MCF 10A (cell line): ENCODE data around the gene OR1L6. TPM values are rescaled to one million over a fixed set of nuclear protein-coding genes. Genes with fewer than 3 reads are reported as not detected.

ENCODE experiments used
- BruUV-seq: library from RNA; stranded (reverse); fragments of 400-500 nt; replicated peaks from 2 replicates; lab custom pipeline; 2021; lab: Mats Ljungman, UMichigan
- CTCF ChIA-PET: fragments of 300-600 bp; sonication (Branson Sonifier 250); formaldehyde crosslinking; extraction: SDS; loops from one replicate; lab custom pipeline; 2021; ENCODE audit warnings: antibody characterized with exemption, inconsistent platforms; lab: Yijun Ruan, JAX
- POLR2A ChIA-PET: fragments of 300-600, 350-650 bp; sonication (Branson Sonifier 250); formaldehyde crosslinking; extraction: SDS; loops from one replicate; lab custom pipeline; 2020; ENCODE audit warnings: antibody characterized with exemption, inconsistent platforms; lab: Yijun Ruan, JAX
- DNase-seq: peaks from one replicate; pipeline ENCODE4 v3.0.0-alpha.2; 2018; ENCODE audit not compliant: unreplicated experiment
- H3K27ac Mint-ChIP-seq: one replicate; pipeline ENCODE4 v1.8.0; 2022; ENCODE audit warnings: mild to moderate bottlenecking, low read depth, mixed read lengths; ENCODE audit not compliant: unreplicated experiment
- H3K27me3 Mint-ChIP-seq: one replicate; pipeline ENCODE4 v1.8.0; 2022; ENCODE audit warnings: mixed read lengths; ENCODE audit not compliant: insufficient read depth, unreplicated experiment
- H3K36me3 Mint-ChIP-seq: one replicate; pipeline ENCODE4 v1.8.0; 2022; ENCODE audit warnings: mild to moderate bottlenecking, moderate library complexity, mixed read lengths; ENCODE audit not compliant: insufficient read depth, unreplicated experiment
- H3K4me1 Mint-ChIP-seq: one replicate; pipeline ENCODE4 v1.8.0; 2022; ENCODE audit warnings: mixed read lengths; ENCODE audit not compliant: insufficient read depth, unreplicated experiment
- H3K4me3 Mint-ChIP-seq: one replicate; pipeline ENCODE4 v1.8.0; 2022; ENCODE audit warnings: mild to moderate bottlenecking, moderate library complexity, mixed read lengths; ENCODE audit not compliant: unreplicated experiment
- H3K9me3 Mint-ChIP-seq: one replicate; pipeline ENCODE4 v1.8.0; 2022; ENCODE audit warnings: mixed read lengths; ENCODE audit not compliant: unreplicated experiment
- intact Hi-C: fragments of 100-400 bp; cut with micrococcal nuclease; formaldehyde crosslinking; loops from 2 replicates; pipeline ENCODE4 v1.14.1; 2022
- total RNA-seq: library from RNA; stranded (reverse); gene quantifications from 2 replicates; pipeline ENCODE4 v1.2.3, GENCODE V29; 2022
- TF ChIP-seq, protein P1 (sequence below): fragments of 200-600 bp; IDR thresholded peaks from one replicate; pipeline ENCODE4 v1.8.0; 2022; ENCODE audit warnings: antibody characterized with exemption, mild to moderate bottlenecking; ENCODE audit not compliant: unreplicated experiment

OR1L6 gene
- total RNA-seq, 1 experiment from 2014 or later: not detected

DNA sequence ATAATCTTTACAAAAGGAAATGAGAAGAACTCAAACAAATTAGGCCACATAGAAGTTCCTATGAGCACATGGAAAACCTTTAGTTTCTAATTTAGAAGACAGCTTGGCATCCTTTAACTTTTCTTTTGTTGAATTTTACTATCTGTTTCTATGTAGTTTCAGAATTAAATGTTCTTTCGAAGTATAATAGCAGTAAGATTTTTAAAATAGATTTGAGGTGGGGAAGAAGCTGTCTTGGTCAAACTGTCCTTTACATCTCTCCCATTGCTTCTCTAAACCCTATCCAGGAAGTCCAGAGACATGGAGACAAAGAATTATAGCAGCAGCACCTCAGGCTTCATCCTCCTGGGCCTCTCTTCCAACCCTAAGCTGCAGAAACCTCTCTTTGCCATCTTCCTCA, 18.4 kb upstream of the OR1L6 start, which contains the start of gene OR1L4:
OR1L4 (plus strand) TSS at position 301 of the 400 bp plus-strand sequence; CDS start at position 301, 0 bp downstream.
- H3K27ac Mint-ChIP-seq: no peak within 1 kb of the TSS
- no peaks in the 10 kb centered on the region for H3K36me3 Mint-ChIP-seq
- TF ChIP-seq, protein P1, sequence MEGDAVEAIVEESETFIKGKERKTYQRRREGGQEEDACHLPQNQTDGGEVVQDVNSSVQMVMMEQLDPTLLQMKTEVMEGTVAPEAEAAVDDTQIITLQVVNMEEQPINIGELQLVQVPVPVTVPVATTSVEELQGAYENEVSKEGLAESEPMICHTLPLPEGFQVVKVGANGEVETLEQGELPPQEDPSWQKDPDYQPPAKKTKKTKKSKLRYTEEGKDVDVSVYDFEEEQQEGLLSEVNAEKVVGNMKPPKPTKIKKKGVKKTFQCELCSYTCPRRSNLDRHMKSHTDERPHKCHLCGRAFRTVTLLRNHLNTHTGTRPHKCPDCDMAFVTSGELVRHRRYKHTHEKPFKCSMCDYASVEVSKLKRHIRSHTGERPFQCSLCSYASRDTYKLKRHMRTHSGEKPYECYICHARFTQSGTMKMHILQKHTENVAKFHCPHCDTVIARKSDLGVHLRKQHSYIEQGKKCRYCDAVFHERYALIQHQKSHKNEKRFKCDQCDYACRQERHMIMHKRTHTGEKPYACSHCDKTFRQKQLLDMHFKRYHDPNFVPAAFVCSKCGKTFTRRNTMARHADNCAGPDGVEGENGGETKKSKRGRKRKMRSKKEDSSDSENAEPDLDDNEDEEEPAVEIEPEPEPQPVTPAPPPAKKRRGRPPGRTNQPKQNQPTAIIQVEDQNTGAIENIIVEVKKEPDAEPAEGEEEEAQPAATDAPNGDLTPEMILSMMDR: no peak
- no peak for DNase-seq
- no peak within 1 kb of the TSS for H3K4me3 Mint-ChIP-seq
- no peaks in the 10 kb centered on the region for H3K4me1 Mint-ChIP-seq
- ChIA-PET CTCF (interaction anchor here (0.6 kb wide), 1 partner anchor 1185 kb away, joined by 4 read pairs; no protein-coding TSS in a partner anchor), POLR2A (no interaction called here)
- BruUV-seq: no TSS peak
- no peaks in the 10 kb centered on the region for H3K27me3 Mint-ChIP-seq
- no peaks in the 10 kb centered on the region for H3K9me3 Mint-ChIP-seq
- intact Hi-C loops: no loop called here

DNA sequence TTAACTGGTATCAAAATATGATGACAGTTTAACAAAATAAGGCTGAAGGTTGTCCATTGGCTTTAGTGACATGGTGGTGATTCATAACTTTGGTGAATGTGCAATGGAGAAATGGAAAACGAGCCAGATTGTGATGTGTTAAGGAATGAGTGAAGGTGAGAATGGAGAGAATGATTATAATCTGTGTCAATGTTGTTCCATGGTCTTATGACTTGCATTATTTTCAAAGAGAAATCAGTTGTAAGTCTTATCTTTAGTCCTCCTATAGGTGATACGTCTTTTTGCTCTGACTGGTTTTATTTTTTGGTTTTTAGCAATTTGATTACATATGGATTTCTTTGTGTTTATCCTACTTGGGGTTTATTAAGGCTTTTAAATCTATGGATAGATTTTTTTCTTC, 12.7 kb downstream of the OR1L6 start:
- Mint-ChIP-seq H3K4me1 (no peaks in the 10 kb centered on the region), H3K9me3 (peaks cover 14% of the 10 kb centered on the region), H3K4me3 (no peak overlapping the region), H3K36me3 (no peaks in the 10 kb centered on the region), H3K27me3 (peaks cover 2% of the 10 kb centered on the region), H3K27ac (no peak overlapping the region)
- DNase-seq: no peak
- intact Hi-C loops: no loop called here
- BruUV-seq: no TSS peak
- POLR2A ChIA-PET: no interaction called here
- TF ChIP-seq, protein P1: no peak
- CTCF ChIA-PET: no interaction called here

DNA sequence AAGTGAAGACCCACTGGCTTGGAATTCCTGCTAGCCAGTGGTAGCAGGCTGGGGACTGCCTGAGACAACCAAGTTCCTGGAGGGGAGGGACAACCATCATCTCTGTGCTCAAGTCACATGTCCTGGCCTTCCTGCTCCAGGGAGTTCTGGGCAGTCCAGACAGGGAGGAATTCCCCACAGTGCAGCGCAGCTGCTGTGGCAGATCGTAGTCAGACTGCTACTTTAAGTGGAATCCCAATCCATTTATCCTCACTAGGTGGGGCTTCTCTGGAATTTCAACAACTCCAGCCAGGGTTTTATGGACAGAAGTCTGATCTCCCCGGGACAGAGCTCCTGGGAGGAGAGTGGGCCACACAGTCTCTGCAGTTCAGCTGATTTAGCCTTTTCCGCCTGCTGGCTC, 25.7 kb downstream of the OR1L6 start:
- Mint-ChIP-seq H3K4me1 (no peaks in the 10 kb centered on the region), H3K36me3 (no peaks in the 10 kb centered on the region), H3K27ac (no peak overlapping the region), H3K9me3 (peaks cover 19% of the 10 kb centered on the region), H3K4me3 (no peak overlapping the region), H3K27me3 (peaks cover 20% of the 10 kb centered on the region)
- POLR2A ChIA-PET: no interaction called here
- DNase-seq: no peak
- CTCF ChIA-PET: no interaction called here
- intact Hi-C loops: no loop called here
- no TSS peak for BruUV-seq
- TF ChIP-seq, protein P1: no peak

DNA sequence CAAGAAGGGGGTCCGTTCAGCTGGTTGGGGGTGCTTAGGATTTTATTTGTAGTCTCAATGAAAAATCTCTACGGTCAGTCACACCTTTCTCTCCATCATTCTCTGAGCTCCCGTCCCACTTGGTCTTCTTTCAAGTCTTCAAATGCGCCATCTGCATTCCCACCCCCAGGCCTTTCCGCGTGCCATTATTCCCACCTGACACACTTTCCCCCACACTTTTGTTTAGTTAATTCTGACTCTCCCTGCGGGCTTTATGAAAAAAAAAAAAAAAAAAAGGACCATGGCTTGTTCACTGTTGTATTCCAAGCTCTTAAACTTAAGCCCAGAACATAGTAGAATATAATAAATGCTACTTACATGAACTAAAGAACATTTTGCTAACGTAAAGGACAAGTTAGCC, 34.9 kb downstream of the OR1L6 start:
- Mint-ChIP-seq H3K9me3 (peaks cover 12% of the 10 kb centered on the region), H3K4me1 (peaks cover 17% of the 10 kb centered on the region), H3K27ac (peak overlapping the region; percentile 20), H3K4me3 (no peak overlapping the region), H3K36me3 (no peaks in the 10 kb centered on the region), H3K27me3 (peaks cover 8% of the 10 kb centered on the region)
- CTCF ChIA-PET: interaction anchor here (1.3 kb wide), 1 partner anchor 13 kb away, joined by 3 read pairs; no protein-coding TSS in a partner anchor
- BruUV-seq: no TSS peak
- TF ChIP-seq, protein P1: no peak
- intact Hi-C loops: no loop called here
- no peak for DNase-seq
- POLR2A ChIA-PET: interaction anchor here (0.7 kb wide), 1 partner anchor 82 kb away, joined by 3 read pairs; no protein-coding TSS in a partner anchor
